ENCODE data around the gene CDC42BPA. TPM values are rescaled to one million over a fixed set of nuclear protein-coding genes. Genes with fewer than 3 reads are reported as not detected.

CDC42BPA gene
- total and polyA plus RNA-seq, 2 of the 8 experiments (the other 6 are each of a cell fraction or from before 2014, with no cell fraction given), result 7.1 to 28.5 TPM

DNA sequence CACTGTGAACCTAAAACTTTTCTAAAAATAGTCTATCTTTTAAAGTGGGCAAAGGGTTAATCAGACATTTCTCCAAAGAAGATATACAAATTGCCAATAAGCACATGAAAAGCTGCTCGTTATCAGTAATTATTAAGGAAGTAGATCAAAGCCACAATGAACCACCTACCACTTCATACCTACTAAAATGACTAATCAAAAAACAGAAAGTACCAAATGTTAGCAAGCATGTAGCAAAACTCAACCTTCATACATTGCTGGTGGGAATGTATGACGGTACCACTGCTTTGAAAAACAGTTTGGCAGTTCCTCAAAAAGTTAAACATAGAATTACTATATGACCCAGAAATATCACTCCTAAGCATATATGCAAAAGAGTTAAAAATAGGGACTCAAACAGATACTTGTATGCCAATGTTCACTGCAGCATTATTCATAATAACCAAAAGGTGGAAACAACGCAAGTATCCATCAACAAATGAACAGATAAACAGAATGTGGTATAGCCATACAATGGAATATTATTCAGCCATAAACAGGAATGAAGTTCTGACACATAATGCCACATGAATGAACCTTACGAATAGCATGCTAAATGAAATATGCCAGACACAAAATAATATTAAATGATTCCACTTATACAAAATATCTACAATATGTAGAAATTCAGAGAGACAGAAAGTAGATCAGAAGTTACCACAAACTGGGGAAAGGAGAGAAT is 21.1 kb downstream of the CDC42BPA start:
- Histone ChIP-seq H2BK20ac (ENCODE audit: low read length) (no peak overlapping the region), H2AK5ac (ENCODE audit: low read depth, low read length) (no peak overlapping the region), H4K5ac (ENCODE audit: insufficient read length, low read depth, low read length) (no peak overlapping the region), H3K18ac (ENCODE audit: extremely low read depth, low read length) (no peak overlapping the region), H4K8ac (ENCODE audit: extremely low read depth, insufficient read depth, low read length) (no peak overlapping the region), H2BK15ac (ENCODE audit: low read length) (no peak overlapping the region), H3K79me2 (ENCODE audit: control insufficient read depth in 1 of 2, insufficient read depth in 2 of 2, low read length in 2 of 2) (peaks cover 0 to 83% of the 10 kb centered on the region in 2 experiments; a peak in 3 of 4 replicates), H3K4ac (replicated peaks; ENCODE audit: insufficient read length, low read depth, low read length) (no peak overlapping the region), H2BK120ac (replicated peaks; ENCODE audit: low read depth, low read length) (no peak overlapping the region), H2AFZ (ENCODE audit: low read length) (no peak overlapping the region), H3K14ac (ENCODE audit: insufficient read length) (no peak overlapping the region), H2BK12ac (ENCODE audit: low read depth, low read length) (no peak overlapping the region), H3K4me1 (replicated peaks in 1 of 4; ENCODE audit: control insufficient read depth in 3 of 4, insufficient read depth in 4 of 4, low read length in 3 of 4) (no peaks in the 10 kb centered on the region), H2BK5ac (ENCODE audit: low read depth, low read length) (no peak overlapping the region), H3K9ac (replicated peaks in 1 of 4; ENCODE audit: extremely low read depth in 1 of 4, low read depth in 3 of 4, low read length in 3 of 4) (no peak overlapping the region), H3K23ac (ENCODE audit: insufficient read length) (no peak overlapping the region), H4K91ac (replicated peaks; ENCODE audit: insufficient read length, low read length) (no peak overlapping the region), H3K36me3 (ENCODE audit: control insufficient read depth in 2 of 4, insufficient read depth in 4 of 4, low read length in 3 of 4) (no peaks in the 10 kb centered on the region), H3K4me2 (ENCODE audit: insufficient read depth in 1 of 2, low read depth in 2 of 2, low read length in 2 of 2) (no peak overlapping the region), H3K4me3 (ENCODE audit: extremely low read depth in 1 of 4, insufficient read depth in 2 of 4, low read depth in 3 of 4, low read length in 4 of 4) (no peak overlapping the region), H3K27me3 (replicated peaks in 1 of 4; ENCODE audit: control insufficient read depth in 3 of 4, extremely low read depth in 1 of 4, insufficient read depth in 3 of 4, low read length in 3 of 4) (no peaks in the 10 kb centered on the region), H3K27ac (ENCODE audit: low read depth, low read length) (no peak overlapping the region), H4K20me1 (replicated peaks in 1 of 2; ENCODE audit: control insufficient read depth in 1 of 2, insufficient read depth in 2 of 2, low read length in 2 of 2) (peaks cover 0 to 3% of the 10 kb centered on the region in 2 experiments), H3K56ac (replicated peaks; ENCODE audit: insufficient read length, low read depth, low read length) (no peak overlapping the region), H3K79me1 (ENCODE audit: low read depth, low read length) (no peaks in the 10 kb centered on the region), H3K9me3 (ENCODE audit: insufficient read depth in 2 of 2, low read depth in 1 of 2, low read length in 1 of 2) (no peaks in the 10 kb centered on the region), H3K23me2 (ENCODE audit: low read depth, low read length) (no peaks in the 10 kb centered on the region)
- DNase-seq (ENCODE audit: low read depth in 1 of 2, low spot score in 2 of 2) (no peak), FAIRE-seq (no peak)
- 89% methylated on average over 4 of the region's 4 CpGs; no CpG with 5 or more reads in 1 of the 2 experiments for WGBS, 2 experiments (ENCODE audit: extremely low coverage in 1 of 2, insufficient coverage in 1 of 2, insufficient read length in 1 of 2, insufficient replicate concordance in 2 of 2, low coverage in 1 of 2, low lambda C conversion rate in 2 of 2, missing lambda C conversion rate in 1 of 2)
- ChIA-PET CTCF (ENCODE audit: partially characterized antibody) (no interaction called here), POLR2A (ENCODE audit: partially characterized antibody) (no interaction called here)
- no peak for TF ChIP-seq JUND (IDR thresholded peaks at IDR 0.05; ENCODE audit: low read length)

Measured in H1 (cell line).